ENCODE measurements around the gene COPS6. TPM values are rescaled to one million over a fixed set of nuclear protein-coding genes. Genes with fewer than 3 reads are reported as not detected.
A peak's percentile ranks its signal among the peaks of the same experiment; 100 is the strongest.

Gene COPS6
- total and polyA plus RNA-seq, 2 of the 4 experiments (the other 2 are of a cell fraction) = 185 to 325 TPM

- no peak overlapping the region for H3K27ac ChIP-seq (ENCODE audit: insufficient read depth, low read length)
- H4K20me1 ChIP-seq (ENCODE audit: insufficient read depth, low read length) = peaks cover 15% of the 10 kb centered on the region
- CTCF ChIA-PET = no interaction called here
- no peak overlapping the region for H2AK9ac ChIP-seq (replicated peaks; ENCODE audit: low read depth, low read length, poor library complexity)
- no TSS peak for BruUV-seq (replicated peaks)
- peaks cover 9% of the 10 kb centered on the region for H3K9me1 ChIP-seq (ENCODE audit: insufficient read depth, low read length)
- no peak overlapping the region for H4K8ac ChIP-seq (ENCODE audit: low read depth in 2 of 2, low read length in 2 of 2)
- no peak overlapping the region for H2BK20ac ChIP-seq (ENCODE audit: low read depth, low read length)
- dilution Hi-C loops (cut with HindIII; ENCODE audit: low sequenced_read_pairs, unreplicated experiment) (no loop called here), intact Hi-C loops (cut with micrococcal nuclease) (no loop called here), in situ Hi-C loops (cut with MboI; ENCODE audit: low sequenced_read_pairs) (no loop called here)
- peaks cover 76% of the 10 kb centered on the region for H3K36me3 ChIP-seq (ENCODE audit: control insufficient read depth, insufficient read depth, low read length)
- no peak for DNase-seq
- no peak overlapping the region for H2BK120ac ChIP-seq (ENCODE audit: low read depth, low read length)
- WGBS, 2 experiments (ENCODE audit: extremely low coverage in 2 of 2, insufficient read length in 1 of 2) = 92% methylated on average over 9 of the region's 16 CpGs; no CpG with 5 or more reads in 1 of the 2 experiments
- no peak overlapping the region for H3K18ac ChIP-seq (ENCODE audit: low read depth, low read length)
- TF ChIP-seq POLR2A (IDR thresholded peaks at IDR 0.05; ENCODE audit: low read depth, low read length) = no peak
- peak; percentile 97 for TF ChIP-seq MAFK (IDR thresholded peaks at IDR 0.05; ENCODE audit: low read depth, low read length)
- no peak for TF ChIP-seq ELK1 (IDR thresholded peaks at IDR 0.05; ENCODE audit: borderline replicate concordance, low read depth, low read length)
- H4K5ac ChIP-seq (ENCODE audit: low read depth, low read length) = no peak overlapping the region
- no peak overlapping the region for H3K14ac ChIP-seq (replicated peaks; ENCODE audit: low read depth, low read length)
- no peak for ATAC-seq (ENCODE audit: low read depth)
- H3K79me1 ChIP-seq (ENCODE audit: low read depth in 1 of 2, low read length in 2 of 2) = peaks cover 44 to 83% of the 10 kb centered on the region in 2 experiments
- no peaks in the 10 kb centered on the region for H3K9me3 ChIP-seq (ENCODE audit: control insufficient read depth, insufficient read depth, low read length)
- H2BK5ac ChIP-seq (ENCODE audit: low read depth, low read length, poor library complexity, severe bottlenecking) = no peak overlapping the region
- H2AK5ac ChIP-seq (ENCODE audit: low read depth, low read length) = no peak overlapping the region
- H3K4me1 ChIP-seq (ENCODE audit: control insufficient read depth, insufficient read depth, low read length) = peaks cover 4% of the 10 kb centered on the region
- POLR2A ChIA-PET (ENCODE audit: unreplicated experiment) = no interaction called here
- no peaks in the 10 kb centered on the region for H3K27me3 ChIP-seq (ENCODE audit: control insufficient read depth, insufficient read depth, low read length)
- no peak overlapping the region for H3K9ac ChIP-seq (ENCODE audit: low read depth, low read length)
- H3K4me2 ChIP-seq (ENCODE audit: low read depth, low read length) = no peak overlapping the region
- no peak overlapping the region for H3K4me3 ChIP-seq (ENCODE audit: insufficient read depth, low read depth, low read length)
- H4K91ac ChIP-seq (ENCODE audit: insufficient read depth, low read depth, low read length) = no peak overlapping the region
- H3K56ac ChIP-seq (ENCODE audit: extremely low read depth, insufficient read depth, low read length) = no peak overlapping the region
- no peak overlapping the region for H3K4ac ChIP-seq (ENCODE audit: low read depth, low read length)
- no peak overlapping the region for H3K23ac ChIP-seq (ENCODE audit: low read depth, low read length)
- no peak overlapping the region for H2BK15ac ChIP-seq (ENCODE audit: low read depth, low read length)
- no peak overlapping the region for H2AFZ ChIP-seq (replicated peaks; ENCODE audit: low read length, poor library complexity)
These were observed 5.2 kb downstream of the COPS6 start for GRCh38 chr7:100093925-100094486.
